ENCODE data around the gene ZDHHC12.
A peak's percentile ranks its signal among the peaks of the same experiment; 100 is the strongest.

Gene ZDHHC12

DNA sequence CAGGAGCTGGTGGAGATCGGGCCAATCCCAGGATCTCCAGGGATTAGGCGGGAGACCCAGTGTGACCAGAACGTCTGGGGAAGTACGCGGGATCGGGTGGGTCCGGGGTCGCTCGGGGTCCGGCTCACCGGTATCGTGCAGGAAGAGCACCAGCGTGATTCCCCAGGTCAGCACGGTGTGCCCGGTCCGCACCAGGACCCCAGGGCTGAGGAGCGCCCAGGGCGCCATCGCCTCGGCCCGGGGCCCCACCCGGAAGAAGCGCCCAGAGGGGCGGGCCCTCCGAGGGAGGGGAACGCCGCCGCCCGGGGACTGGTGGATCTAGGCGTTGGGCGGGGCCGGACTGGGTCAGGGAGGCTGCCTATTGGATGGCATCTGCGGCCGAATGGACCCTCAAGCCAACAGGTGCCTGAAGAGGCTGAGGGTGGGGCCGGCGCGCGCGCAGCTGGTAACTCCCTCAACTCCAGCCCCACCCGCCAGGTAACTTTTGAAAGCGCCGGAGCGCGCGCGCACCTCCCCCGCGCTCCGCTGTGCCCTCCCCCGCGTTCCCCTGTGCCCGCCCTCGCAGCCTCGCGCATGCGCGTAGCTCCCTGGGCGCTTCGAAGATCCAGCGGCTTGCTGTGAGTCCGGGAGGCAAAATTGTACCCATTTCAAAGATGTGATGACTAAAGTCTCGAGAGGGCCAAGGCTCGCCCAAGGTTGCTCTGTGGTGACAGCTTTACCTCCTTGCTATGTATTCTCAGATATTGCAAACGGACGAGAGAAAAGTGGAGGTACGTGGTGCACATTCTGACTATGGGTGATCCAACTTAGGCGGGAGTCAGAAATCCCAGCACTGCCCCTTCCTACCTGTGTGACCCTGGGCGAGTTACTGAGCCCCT is at the start of gene ZDHHC12:
Gene ZDHHC12 (minus strand): TSS at position 262 of the 878 bp plus-strand sequence. CDS start 34 bp downstream, at position 228.
- peak; percentile 95 for DNase-seq (ENCODE audit: low read depth)

DNA sequence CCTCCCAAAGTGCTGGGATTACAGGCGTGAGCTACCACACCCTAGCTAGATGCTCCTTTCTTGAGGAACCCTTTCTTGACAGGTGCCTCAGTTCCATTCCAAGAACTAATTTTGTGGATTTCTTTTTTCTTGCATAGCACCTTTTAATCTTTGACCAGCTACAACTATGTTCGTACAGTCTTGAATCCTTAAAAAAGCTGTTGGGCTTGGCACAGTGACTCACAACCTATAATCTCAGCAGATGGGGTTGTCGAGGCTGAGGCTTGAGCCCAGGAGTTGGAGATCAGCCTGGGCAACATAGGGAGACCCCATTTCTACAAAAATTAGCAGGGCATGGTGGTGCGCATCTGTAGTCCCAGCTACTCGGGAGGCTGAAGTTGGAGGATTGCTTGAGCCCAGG is 49.1 kb upstream of the ZDHHC12 start:
- DNase-seq (ENCODE audit: low read depth) = no peak

GRCh38 chr9:128771745-128772519 is 48.0 kb upstream of the ZDHHC12 start, which contains the start of gene ZER1:
Gene ZER1 (minus strand): TSS chr9:128771927. CDS start chr9:128755565, 16,362 bp downstream.
- peak; percentile 83 for DNase-seq (ENCODE audit: low read depth)

DNA sequence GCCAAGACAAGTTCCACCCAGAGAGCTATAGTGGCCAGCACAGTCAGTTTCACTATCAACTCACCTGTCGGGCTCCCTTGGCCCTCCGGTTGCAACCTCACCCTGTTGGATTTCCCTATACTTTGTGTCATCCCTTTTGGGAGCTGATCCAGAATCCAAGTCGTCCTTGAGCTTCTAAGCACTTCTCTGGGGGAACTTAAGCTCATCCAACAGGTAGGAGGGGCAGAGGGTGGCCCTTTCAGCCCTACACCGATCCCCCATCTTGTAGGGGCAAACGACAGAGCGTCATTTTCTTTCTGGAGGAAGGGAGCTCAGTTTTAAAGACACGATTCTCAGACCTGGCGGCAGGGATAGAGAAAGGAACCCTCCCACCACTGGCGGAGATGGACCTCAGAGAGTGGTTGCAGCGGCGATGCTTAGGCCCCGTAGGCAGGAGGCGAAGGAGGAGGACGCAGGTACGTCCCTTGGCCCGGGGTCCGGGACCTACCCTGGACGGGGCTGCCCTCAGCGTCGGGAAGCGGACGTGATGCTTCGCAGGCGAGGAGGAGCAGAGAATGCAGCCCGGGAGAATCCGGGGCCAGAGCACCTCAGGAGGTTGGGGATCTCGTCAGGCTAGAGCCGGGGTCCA is 47.3 kb upstream of the ZDHHC12 start:
- DNase-seq (ENCODE audit: low read depth) = peak; percentile 16

DNA sequence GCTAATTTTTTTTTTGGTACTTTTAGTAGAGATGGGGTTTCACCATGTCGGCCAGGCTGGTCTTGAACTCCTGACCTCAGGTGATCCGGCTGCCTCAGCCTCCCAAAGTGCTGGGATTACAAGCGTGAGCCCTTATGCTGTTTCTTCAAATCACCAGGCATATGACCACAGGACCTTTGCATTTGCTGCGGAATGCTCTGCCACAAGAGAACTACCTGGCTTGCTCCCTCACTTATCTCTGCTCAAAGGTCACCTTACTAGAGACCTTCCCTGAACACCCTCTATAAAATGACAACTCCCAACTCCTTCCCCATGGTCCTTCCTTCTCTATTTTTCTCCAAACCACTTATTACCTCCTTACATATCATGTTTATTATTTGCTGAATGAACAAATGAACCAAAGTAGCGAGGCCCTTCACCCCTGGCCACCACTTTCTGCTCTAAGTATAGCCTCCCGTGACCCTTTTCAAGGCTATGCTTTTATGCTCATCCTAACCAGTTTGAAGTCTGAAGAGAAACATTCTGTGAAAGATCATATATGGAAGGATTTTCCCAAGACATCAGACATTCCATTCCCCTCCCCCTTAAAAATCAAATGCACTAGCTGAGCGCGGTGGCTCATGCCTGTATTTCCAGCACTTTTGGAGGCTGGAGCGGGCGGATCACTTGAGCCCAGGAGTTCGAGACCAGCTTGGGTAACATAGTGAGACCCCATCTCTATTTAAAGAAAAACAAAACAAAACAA is 46.5 kb upstream of the ZDHHC12 start:
- no peak for DNase-seq (ENCODE audit: low read depth)

GRCh38 chr9:128768606-128769005 is 44.7 kb upstream of the ZDHHC12 start:
- no peak for DNase-seq (ENCODE audit: low read depth)

GRCh38 chr9:128765499-128765898 is 41.6 kb upstream of the ZDHHC12 start:
- DNase-seq (ENCODE audit: low read depth) = no peak

GRCh38 chr9:128764361-128764760 is 40.4 kb upstream of the ZDHHC12 start:
- DNase-seq (ENCODE audit: low read depth) = no peak

GRCh38 chr9:128762671-128763449 is 38.9 kb upstream of the ZDHHC12 start:
- peak; percentile 5 for DNase-seq (ENCODE audit: low read depth)

DNA sequence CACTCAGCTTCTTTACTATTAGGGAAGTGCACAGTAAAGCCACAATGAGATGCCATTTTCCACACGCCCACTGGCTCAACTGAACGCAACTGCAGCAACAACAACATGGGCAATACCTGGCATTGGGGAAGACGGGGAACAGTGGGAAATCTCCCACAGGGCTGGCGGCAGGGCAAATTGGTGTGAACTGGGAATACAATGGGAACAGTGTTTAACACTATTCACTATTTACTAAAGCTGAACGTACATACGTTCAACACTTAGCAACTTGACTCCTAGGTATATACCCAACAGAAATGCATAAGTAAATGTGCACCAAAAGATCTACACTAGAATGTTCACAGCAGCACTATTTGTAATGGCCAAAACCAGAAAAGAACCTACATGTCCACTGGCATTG is 33.7 kb upstream of the ZDHHC12 start:
- no peak for DNase-seq (ENCODE audit: low read depth)

DNA sequence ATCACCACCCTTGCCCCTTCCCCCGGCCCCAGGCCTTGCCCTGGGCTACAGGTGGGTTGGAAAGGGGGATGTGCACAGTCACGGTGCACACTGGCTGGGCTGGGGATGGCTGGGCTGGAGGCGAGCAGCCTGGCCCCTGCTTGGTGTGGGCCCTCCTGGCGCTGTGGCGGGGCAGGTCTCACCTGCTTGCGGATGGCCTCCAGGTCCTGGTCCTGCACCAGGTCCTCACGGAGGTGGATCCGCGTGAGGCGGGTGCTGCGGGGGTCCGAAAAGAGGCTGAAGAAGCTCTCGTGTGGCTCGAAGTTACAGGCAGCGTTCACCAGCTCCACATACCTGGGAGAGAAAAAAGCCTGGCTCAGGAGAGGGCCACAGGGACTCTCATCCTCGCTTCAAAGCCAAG is 29.7 kb upstream of the ZDHHC12 start:
- DNase-seq (ENCODE audit: low read depth) = no peak

- DNase-seq (ENCODE audit: low read depth) = no peak
These were observed 27.1 kb upstream of the ZDHHC12 start for GRCh38 chr9:128750926-128751595.

- DNase-seq (ENCODE audit: low read depth) = no peak
These were observed 23.3 kb upstream of the ZDHHC12 start for GRCh38 chr9:128747241-128747640.

GRCh38 chr9:128743421-128743820 is 19.5 kb upstream of the ZDHHC12 start:
- DNase-seq (ENCODE audit: low read depth) = no peak

GRCh38 chr9:128742401-128742800 is 18.5 kb upstream of the ZDHHC12 start:
- DNase-seq (ENCODE audit: low read depth) = no peak

GRCh38 chr9:128735373-128735772 is 11.4 kb upstream of the ZDHHC12 start:
- DNase-seq (ENCODE audit: low read depth) = no peak

- DNase-seq (ENCODE audit: low read depth) = peak; percentile 89
These were observed 9.3 kb upstream of the ZDHHC12 start for GRCh38 chr9:128733256-128733655.

- no peak for DNase-seq (ENCODE audit: low read depth)
These were observed 8.6 kb upstream of the ZDHHC12 start for GRCh38 chr9:128732576-128732975.

- DNase-seq (ENCODE audit: low read depth) = no peak
These were observed 7.8 kb upstream of the ZDHHC12 start for GRCh38 chr9:128731691-128732090.

DNA sequence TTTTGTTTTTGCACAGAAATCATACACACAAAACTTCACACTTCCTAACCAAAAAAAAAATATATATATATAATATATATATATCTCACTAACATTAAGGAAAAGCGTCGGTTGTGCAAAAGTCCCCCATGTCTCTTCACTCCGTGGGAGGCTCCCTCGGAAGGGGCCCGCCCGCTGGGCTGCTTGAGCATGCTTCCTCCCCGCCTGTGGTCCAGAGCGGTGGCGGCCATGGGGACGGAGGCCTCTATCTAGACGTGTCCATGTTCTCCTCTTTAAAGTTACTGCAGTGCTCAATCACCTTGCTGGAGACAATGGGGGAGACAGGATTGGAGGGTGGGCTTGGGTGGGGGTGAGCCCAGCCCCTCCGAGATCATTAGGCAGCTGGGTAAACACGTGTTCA is 7.2 kb upstream of the ZDHHC12 start:
- DNase-seq (ENCODE audit: low read depth) = no peak
